Neural progenitor cell (in vitro differentiated cells): ENCODE results near the gene ANKDD1A.

Source experiments
- CTCF ChIP-seq: fragments of 200-600 bp; sonication (generic); IDR thresholded peaks from 2 replicates; pipeline ENCODE4 v1.5.1; 2017; ENCODE audit warnings: antibody characterized with exemption, mild to moderate bottlenecking
- EZH2 ChIP-seq: fragments of 200-600 bp; sonication (generic); IDR thresholded peaks from 2 replicates; pipeline ENCODE4 v1.6.1; 2017; ENCODE audit warnings: antibody characterized with exemption, mild to moderate bottlenecking, moderate library complexity
- EZH2phosphoT487 ChIP-seq: fragments of 200-600 bp; sonication (generic); IDR thresholded peaks from 2 replicates; pipeline ENCODE4 v1.6.1; 2017; ENCODE audit warnings: antibody characterized with exemption

DNA sequence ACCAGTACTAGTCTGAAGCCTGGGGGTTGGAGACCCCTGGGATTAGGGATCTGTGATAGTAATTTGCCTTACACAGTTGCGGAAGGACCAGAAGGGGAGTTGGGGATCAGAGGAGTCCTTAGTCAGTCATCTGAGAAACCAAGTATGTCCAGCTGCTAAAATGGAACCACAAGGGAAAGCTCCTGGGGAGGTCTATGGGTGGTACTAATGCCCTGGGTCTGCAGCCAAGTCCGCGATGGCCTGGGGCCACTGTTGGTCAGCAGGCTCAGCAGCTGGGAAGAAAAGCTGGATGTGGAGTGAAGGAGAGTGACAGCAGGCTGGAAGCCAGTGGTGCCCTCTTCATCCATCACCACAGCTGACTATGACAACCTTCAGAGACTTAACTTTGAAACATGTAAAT is 2.2 kb upstream of the ANKDD1A start:
- no peak for TF ChIP-seq CTCF
- TF ChIP-seq EZH2: no peak
- no peak for TF ChIP-seq EZH2phosphoT487
